ENCODE data around the gene ST6GALNAC3.

- TF ChIP-seq POLR2AphosphoS5 (IDR thresholded peaks at IDR 0.05; ENCODE audit: low read depth, low read length) (no peak), TAF1 (IDR thresholded peaks at IDR 0.05; ENCODE audit: borderline replicate concordance, low read depth, low read length) (no peak)
These were observed 228.3 kb downstream of the ST6GALNAC3 start for GRCh38 chr1:76302711-76303339.
